ENCODE measurements around the gene ZNF385B.
A peak's percentile ranks its signal among the peaks of the same experiment; 100 is the strongest.

ZNF385B gene

DNA sequence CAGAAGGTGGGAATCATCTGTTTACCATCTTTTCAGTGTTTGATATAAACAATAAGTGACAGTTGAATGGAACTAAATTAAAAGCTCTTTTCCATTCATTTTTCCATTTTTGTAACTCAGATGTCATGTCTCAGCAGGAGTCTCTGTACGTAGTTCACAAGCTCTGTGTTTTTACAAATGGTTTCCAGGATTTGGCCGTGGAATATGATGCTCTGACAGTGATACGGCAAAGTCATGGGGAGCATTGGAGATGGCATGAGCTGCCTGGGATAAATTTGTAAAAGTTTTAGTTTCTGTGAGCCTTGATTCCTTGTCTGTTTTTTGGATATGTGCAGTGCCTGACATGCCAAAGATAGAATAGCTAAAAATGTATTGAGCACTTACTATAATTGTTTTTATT, 428.7 kb downstream of the ZNF385B start:
- no peak for DNase-seq

DNA sequence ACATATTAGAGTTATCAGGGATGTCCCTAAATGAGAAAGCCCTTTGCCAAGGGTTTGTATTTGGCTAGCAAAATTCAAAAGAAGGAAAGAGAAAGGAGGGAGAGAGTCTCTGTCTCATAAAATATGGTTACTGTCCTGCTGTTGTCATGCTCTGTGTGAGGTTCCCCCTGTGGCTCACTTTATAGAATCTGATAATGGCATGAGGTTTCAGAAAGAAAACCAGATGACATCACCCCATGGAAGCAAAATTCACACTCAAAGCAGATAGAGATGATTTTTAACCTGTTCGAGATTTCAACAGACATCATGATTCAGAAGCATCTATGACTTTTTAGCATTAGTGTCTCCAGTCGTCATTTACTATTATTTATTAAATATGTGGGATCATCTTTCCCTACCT, 431.8 kb downstream of the ZNF385B start:
- no peak for DNase-seq

DNA sequence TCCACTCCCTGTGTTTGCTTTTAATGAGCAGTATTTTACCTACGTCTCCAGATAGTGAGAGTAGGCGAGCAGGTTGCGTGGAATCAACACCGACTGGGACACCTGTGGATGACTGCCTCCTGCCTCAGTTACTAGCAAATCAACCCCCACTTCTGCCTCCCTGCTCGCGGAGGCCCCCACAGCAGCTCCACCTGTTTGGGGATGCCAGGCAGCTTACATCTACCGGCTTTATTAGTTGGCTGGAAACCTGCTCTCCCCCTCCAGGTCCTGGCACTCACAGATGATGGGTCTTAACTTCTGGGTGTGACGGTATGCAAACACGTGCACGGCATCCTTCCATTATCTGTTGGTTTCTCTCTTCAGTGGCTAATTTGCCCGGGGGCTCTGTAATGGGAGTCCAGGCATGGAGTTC, 432.3 kb downstream of the ZNF385B start:
- DNase-seq, result no peak

DNA sequence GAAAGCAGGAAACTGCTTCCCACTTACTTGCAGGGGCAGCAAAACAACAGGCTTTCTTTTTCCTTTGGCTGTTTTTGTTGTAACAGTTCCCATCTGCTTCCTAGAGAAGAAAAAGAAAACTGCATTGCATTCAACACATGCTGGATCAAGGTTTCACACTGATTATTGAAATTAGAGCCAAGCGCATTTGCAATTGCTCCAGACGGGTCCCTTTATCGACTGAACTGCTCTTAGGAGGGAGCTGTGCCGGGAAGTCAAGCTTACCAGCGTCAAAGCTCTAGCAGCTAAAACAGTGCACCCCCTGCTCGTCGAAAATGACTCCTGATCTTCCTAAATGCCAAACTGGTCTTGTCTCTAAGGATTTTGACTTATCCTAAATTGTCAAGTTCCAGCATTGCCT, 432.8 kb downstream of the ZNF385B start:
- no peak for DNase-seq

DNA sequence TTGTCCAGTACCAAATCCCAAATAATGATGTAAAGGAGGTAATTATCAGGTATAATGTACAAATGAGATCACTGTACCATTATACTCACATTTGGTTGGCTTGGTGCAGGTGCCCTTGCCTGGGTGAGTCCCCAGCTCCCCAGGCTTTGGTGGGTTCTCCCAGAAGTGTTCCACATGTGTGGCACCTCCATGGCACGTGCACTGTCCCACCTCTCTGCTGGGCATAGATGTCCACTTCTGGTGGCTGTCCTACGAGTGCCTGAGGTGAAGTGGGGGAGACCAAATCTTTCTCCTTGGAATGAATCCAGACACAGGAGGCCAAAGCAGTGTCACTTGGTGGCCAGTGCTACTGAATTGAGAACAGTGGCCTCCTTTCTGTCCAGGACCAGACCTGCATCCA, 434.3 kb downstream of the ZNF385B start:
- DNase-seq, result no peak

DNA sequence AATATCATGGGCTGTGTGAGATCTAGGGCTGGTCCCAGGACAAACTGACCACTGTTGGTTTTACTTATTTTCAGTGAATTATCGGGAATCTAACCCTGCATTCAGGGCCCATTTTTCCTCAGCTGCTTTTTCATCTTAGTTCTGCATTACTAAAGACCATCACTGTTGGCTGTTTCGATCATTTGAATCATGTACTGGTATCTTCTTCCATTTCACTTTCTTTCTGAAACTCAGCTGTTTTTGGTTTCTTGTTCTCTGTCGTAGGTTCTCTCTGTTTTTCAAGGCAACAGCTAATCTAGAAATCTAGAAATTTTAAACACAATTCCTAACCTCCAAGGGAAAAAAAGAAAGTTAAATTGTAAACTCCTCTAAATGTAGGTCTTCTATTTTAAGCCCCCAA, 436.8 kb downstream of the ZNF385B start:
- DNase-seq, result no peak

DNA sequence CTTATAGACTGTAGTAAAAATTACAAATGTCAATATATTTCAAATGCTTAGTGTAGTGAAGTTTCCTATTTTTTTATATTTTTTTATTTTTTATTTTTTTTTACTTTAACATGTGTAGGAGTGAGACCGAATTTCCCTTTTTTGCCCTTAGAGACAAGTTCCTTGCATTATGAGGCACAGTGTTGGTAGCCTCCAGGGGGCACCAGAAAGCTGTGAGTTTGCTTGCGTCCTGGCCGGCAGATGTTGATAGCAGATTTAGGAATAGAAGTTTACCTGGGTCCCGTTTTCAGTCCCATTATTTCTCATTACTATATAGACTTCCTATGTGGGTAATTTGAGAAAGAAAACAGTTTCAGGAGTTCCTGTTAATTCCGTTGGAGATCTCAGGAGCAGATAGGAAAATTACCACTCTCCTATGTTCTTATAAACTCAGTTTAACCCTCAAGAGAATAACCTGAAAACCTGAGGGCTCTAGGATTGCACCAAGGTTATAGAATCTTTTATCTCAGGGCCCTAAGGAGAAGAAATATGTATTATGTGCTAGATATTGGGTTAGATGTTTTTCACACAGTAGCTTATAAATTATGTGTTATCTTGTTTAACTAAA, 439.3 kb downstream of the ZNF385B start:
- peak; percentile 30 for DNase-seq

DNA sequence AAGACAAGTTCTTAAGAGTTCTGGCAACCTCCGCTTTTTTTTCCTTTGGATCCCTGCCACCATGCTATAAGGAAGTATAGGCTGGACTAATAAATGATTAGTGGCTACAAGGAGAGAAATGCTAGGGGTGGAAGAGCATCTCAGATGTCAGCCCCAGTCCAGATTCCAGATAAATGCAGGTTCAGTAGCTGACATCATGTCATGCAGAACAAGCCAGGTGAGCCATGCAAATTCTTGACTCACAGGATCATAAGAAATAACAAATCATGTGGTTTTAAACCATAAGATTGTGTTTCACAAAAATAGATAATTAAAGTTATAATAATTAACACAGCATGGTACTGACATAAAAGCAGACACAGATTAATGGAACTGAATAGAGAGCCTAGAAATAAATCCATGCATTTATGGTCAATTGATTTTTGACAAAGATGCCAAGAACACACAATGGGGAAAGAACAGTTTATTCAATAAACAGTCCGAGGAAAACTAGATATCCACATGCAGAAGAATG, 443.9 kb downstream of the ZNF385B start:
- no peak for DNase-seq

DNA sequence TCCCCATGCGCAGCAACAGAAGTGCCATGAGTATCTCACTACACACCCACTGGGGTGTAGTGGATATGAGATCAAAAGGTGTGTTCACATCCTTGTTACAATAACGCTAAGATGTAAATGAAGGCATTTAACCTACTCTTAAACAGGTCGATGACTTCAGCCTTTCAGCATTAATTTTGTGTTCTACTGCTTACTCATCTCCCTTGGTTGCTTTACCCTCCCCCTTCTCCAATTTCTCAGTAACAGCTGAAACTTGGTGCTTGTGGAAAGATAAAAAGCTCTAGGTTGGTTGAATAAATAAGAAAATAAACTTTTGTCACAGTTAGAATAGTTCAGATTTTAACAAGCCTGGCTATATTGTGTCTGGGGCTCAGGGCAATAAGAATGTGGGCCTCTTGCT, 449.3 kb downstream of the ZNF385B start:
- no peak for DNase-seq

DNA sequence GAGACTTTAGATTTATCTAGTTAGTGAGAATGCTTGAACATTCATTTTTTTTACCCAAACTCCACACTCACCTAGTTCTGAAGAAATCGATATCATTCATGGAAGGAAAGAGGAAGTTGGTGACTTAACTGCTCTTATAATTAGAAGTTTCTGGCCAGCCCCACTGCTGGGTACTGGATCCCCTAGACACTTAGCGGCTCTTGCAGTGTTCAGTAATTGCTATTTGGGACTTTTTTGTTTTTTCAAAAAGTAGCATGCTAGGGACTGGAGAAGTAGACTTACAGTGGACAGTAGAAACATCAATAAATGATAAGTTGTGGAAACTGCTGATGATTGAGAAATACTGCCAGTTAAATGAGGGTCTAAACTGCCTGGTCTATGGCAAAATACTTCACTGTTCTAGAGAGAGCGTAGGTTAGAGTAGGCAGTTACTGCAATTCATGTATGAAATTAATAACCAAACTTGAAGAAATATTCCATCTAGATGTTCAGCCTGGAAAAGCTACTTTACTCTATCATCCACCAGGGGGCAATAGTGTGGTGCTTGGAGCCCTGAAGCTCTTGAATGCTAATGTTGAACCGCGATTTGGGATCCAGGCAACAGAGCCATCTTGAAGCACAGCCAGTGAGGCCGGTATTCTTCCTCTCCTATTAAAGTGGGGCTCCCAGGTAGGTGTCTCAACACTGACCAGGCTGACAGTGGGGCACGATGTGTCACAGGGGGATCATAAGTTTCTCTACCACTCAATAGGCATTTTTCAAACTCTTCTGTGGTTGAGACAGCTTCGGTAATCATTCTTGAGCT, 450.7 kb downstream of the ZNF385B start:
- peak; percentile 34 for DNase-seq

DNA sequence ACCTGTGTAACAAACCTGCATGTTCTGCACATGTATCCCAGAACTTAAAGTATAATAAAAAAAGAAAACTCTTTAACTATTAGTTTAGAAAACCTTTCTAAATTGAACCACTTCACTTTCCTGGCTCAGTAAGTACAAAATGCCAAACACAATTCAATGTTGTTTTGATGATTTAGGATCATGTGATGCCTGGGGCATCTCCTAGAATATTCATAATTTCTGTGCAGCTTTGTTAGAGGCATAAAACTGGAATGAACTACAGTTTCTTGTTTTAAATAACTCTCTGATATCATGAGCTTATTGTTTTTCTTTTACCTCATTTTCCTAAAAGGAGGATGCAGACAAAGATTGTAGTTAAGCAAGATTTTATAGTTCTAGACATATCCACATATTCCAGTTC, 457.8 kb downstream of the ZNF385B start:
- no peak for DNase-seq

DNA sequence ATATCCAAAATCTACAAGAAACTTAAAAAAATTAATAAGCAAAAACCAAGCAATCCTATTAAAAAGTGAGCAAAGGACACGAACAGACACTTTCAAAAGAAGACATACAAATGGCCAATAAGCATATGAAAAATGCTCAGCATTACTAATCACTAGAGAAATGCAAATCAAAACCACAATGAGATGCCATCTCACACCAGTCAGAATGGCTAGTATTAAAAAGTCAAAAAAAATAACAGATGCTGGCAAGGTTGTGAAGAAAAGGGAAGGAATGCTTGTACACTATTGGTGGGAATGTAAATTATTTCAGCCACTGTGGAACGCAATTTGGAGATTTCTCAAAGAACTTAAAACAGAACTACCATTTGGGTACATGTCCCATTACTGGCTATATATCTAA, 467.9 kb downstream of the ZNF385B start:
- no peak for DNase-seq
